HL-60/S4 treated with phorbol 12-myristate 13-acetate at 8.2 ng/mL for 4 days and 3 days (cell line): Measurements from ENCODE around the gene NR2C2.
"Not testable (repeated sequence)": the region's sequence is repeated elsewhere in the genome, so short reads cannot be mapped to it uniquely, and the experiment has no call there.

Experiments
- in situ Hi-C: fragments of 300-500 bp; cut with MboI; formaldehyde crosslinking; loops from 2 replicates; pipeline ENCODE4 v1.15.0; 2022; ENCODE audit warnings: low sequenced_read_pairs

NR2C2 gene

GRCh38 chr3:14949126-14949525 is 1.7 kb downstream of the NR2C2 start:
- in situ Hi-C loops, result no loop called here

- in situ Hi-C loops, result no loop called here
These were observed 2.9 kb downstream of the NR2C2 start for GRCh38 chr3:14950274-14950673.

- in situ Hi-C loops, result no loop called here
These were observed 9.8 kb downstream of the NR2C2 start for GRCh38 chr3:14957153-14957552.

- in situ Hi-C loops, result no loop called here
These were observed 10.5 kb downstream of the NR2C2 start for GRCh38 chr3:14957925-14958324.

- in situ Hi-C loops, result no loop called here
These were observed 12.1 kb downstream of the NR2C2 start for GRCh38 chr3:14959359-14959943.

GRCh38 chr3:14962762-14963161 is 15.4 kb downstream of the NR2C2 start:
- in situ Hi-C loops, result no loop called here

- in situ Hi-C loops, result no loop called here
These were observed 19.9 kb downstream of the NR2C2 start for GRCh38 chr3:14967285-14967684.

GRCh38 chr3:14969671-14970070 is 22.3 kb downstream of the NR2C2 start:
- in situ Hi-C loops, result no loop called here

GRCh38 chr3:14976317-14976716 is 28.9 kb downstream of the NR2C2 start:
- in situ Hi-C loops, result no loop called here

- in situ Hi-C loops, result no loop called here
These were observed 33.3 kb downstream of the NR2C2 start for GRCh38 chr3:14980689-14981088.

GRCh38 chr3:14984581-14985113 is 37.3 kb downstream of the NR2C2 start:
- in situ Hi-C loops, result no loop called here

GRCh38 chr3:14988988-14989394 is 41.6 kb downstream of the NR2C2 start:
- in situ Hi-C loops, result no loop called here

- in situ Hi-C loops, result no loop called here
These were observed 42.8 kb downstream of the NR2C2 start for GRCh38 chr3:14989943-14990779.

- in situ Hi-C loops, result no loop called here
These were observed 43.4 kb downstream of the NR2C2 start for GRCh38 chr3:14990780-14991148.

- in situ Hi-C loops, result no loop called here
These were observed 43.9 kb downstream of the NR2C2 start for GRCh38 chr3:14991151-14991742.

- in situ Hi-C loops, result no loop called here
These were observed 44.6 kb downstream of the NR2C2 start for GRCh38 chr3:14991818-14992612.

- in situ Hi-C loops, result no loop called here
These were observed 50.6 kb downstream of the NR2C2 start for GRCh38 chr3:14997941-14998340.

- in situ Hi-C loops, result not testable (repeated sequence)
These were observed 51.8 kb downstream of the NR2C2 start for GRCh38 chr3:14999182-14999581.

GRCh38 chr3:15007681-15008141 is 60.3 kb downstream of the NR2C2 start:
- in situ Hi-C loops, result no loop called here

GRCh38 chr3:15009167-15009566 is 61.8 kb downstream of the NR2C2 start:
- in situ Hi-C loops, result no loop called here

- in situ Hi-C loops, result no loop called here
These were observed 63.3 kb downstream of the NR2C2 start for GRCh38 chr3:15010664-15011063.
